Right lobe of liver (tissue), 6 donors: ENCODE data around the gene ABCB4. TPM values are rescaled to one million over a fixed set of nuclear protein-coding genes. Genes with fewer than 3 reads are reported as not detected.
A peak's percentile ranks its signal among the peaks of the same experiment; 100 is the strongest.

ENCODE experiments used
- ATAC-seq, 4 donors: fragments of 200-7000 bp; cut with Tn5 transposase; one replicate each; pipeline ENCODE4 v1.9.1; 2020; ENCODE audit warnings: mild to moderate bottlenecking in 4 of 4, moderate library complexity in 4 of 4
- DNase-seq, 3 donors: peaks; one replicate each; pipeline ENCODE4 v3.0.0-alpha.2; 2020
- H3K27ac ChIP-seq, 3 donors: fragments of 200-600 bp; one replicate each; pipeline ENCODE4 v1.8.0; 2022
- H3K27me3 ChIP-seq, 2 donors: fragments of 200-600 bp; one replicate each; pipeline ENCODE4 v1.8.0; 2022
- H3K36me3 ChIP-seq, 4 donors: fragments of 200-600 bp; sonication (generic) in 1 of 4; one replicate each; pipeline versions ENCODE4 v1.5.1 to v1.8.0; 2017 to 2022; ENCODE audit warnings: control low read depth in 1 of 4
- H3K4me1 ChIP-seq, 4 donors: fragments of 200-600 bp; sonication (generic) in 1 of 4; one replicate each; pipeline versions ENCODE4 v1.5.1 to v1.8.0; 2017 to 2022; ENCODE audit warnings: control low read depth in 1 of 4
- H3K4me3 ChIP-seq, 3 donors: fragments of 200-600 bp; one replicate each; pipeline ENCODE4 v1.8.0; 2022
- H3K9me3 ChIP-seq, 4 donors: fragments of 200-600 bp; sonication (generic) in 1 of 4; one replicate each; pipeline versions ENCODE4 v1.5.1 to v1.8.0; 2017 to 2022; ENCODE audit warnings: control low read depth in 1 of 4
- CTCF ChIP-seq, 4 donors: fragments of 200-600 bp in 3 of 4; fragments of 450-650 bp in 1 of 4; IDR thresholded peaks; one replicate each; pipeline versions ENCODE4 v1.5.1 to v1.8.0; 2016 to 2022; ENCODE audit warnings: antibody characterized with exemption in 4 of 4, mild to moderate bottlenecking in 2 of 4
- POLR2A ChIP-seq: fragments of 450-650 bp; IDR thresholded peaks from one replicate; pipeline ENCODE4 v1.6.1; 2017; ENCODE audit warnings: antibody characterized with exemption, mild to moderate bottlenecking
- WGBS: methylation state at CpG from one replicate; pipeline ENCODE4 v1.1.6; 2018; ENCODE audit warnings: low coverage, low lambda C conversion rate; ENCODE audit not compliant: insufficient coverage; ENCODE audit errors: missing lambda C conversion rate; 5-methylcytosine and 5-hydroxymethylcytosine counted together
- intact Hi-C, 2 donors: fragments of 100-400 bp; cut with DNase I; formaldehyde crosslinking; loops; one replicate each; pipeline versions ENCODE4 v1.11.2 to v1.14.1; 2022
- long read RNA-seq: library from polyadenylated mRNA; unstranded; transcript quantifications from one replicate; pipeline ENCODE4 v2.0.0, GENCODE V29; 2019
- total RNA-seq, 6 experiments: library from RNA; depleted of rRNA in 2 of 6; stranded (reverse); fragments of >200 nt in 2 of 6; fragmentation: NEBNext Ultra II Directional in 3 of 6; extraction: Animal tissue kit (Norgen Biotek cat#: 25700) in 3 of 6; gene quantifications; one replicate each; pipeline versions ENCODE4 v1.1.0 to v1.2.4, GENCODE V29; 2016 to 2023
- donor health status: DM: no; HTN: yes; CAD: no.
- donor health status: DM: no; HTN: no; CAD: no.
- donor health status: DM: no; HTN: no; CAD: no.
- donor health status: DM: no; HTN: yes; CAD: no.
- donor health status: DM: no; HTN: yes; CAD: no.

Gene ABCB4
- 100 to 1,000 TPM in 5 of 6 experiments, 10 to 100 TPM in 1; 57.2 to 189 (median 115) TPM for total RNA-seq
- long read RNA-seq, full-length matches to known transcripts: 2 of 5 reads
- long read RNA-seq, partial matches to known transcripts: 1 of 5 reads
- long read RNA-seq, other reads (novel, unspliced or antisense): 2 of 5 reads

GRCh38 chr7:87475359-87476178 lies at the start of gene ABCB4:
ABCB4 (minus strand) TSS chr7:87475680; CDS start chr7:87475465, 215 bp downstream.
- ATAC-seq: peak; percentile 60 to 87 (median 82)
- DNase-seq: peak; percentile 71 to 82 (median 80)
- WGBS: 1% methylated on average over 13 of the region's 80 CpGs
- no peaks in the 10 kb centered on the region for H3K27me3 ChIP-seq
- intact Hi-C loops: no loop called here
- H3K27ac ChIP-seq: peak within 1 kb of the TSS; percentile 67 to 84 (median 82)
- peak within 1 kb of the TSS; percentile 62 to 79 (median 71) for H3K4me3 ChIP-seq
- TF ChIP-seq CTCF (IDR thresholded peaks at IDR 0.05) (no peak), POLR2A (peak; percentile 91)
- peaks cover 0 to 3% (median 0%) of the 10 kb centered on the region in 4 donors for H3K36me3 ChIP-seq
- H3K9me3 ChIP-seq: no peaks in the 10 kb centered on the region
- peaks cover 0 to 24% (median 9%) of the 10 kb centered on the region in 4 donors for H3K4me1 ChIP-seq

DNA sequence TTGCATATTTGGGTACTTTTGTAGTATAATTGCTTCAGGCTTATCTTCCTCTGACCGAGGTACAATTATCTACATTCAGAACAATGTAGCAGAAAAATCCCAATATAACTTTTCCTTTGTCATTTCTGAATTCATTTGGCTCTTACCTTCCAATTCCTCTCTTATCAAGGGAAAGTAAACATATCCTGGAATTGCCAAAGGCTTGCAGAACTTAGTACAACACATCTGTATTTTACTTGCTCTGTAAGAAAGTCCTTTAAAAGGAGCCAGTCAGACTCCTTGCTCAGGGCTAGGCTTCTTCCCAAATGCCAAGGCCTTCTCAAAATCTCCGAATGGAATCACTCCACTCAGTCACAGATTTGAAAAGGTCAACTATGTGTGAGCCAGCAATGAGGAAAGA lies 43.3 kb upstream of the ABCB4 start:
- Histone ChIP-seq H3K36me3 (peaks cover 0 to 18% (median 4%) of the 10 kb centered on the region in 4 donors), H3K9me3 (no peaks in the 10 kb centered on the region), H3K27me3 (no peaks in the 10 kb centered on the region), H3K4me1 (peaks cover 0 to 7% (median 0%) of the 10 kb centered on the region in 4 donors), H3K27ac (no peak overlapping the region), H3K4me3 (no peak overlapping the region)
- ATAC-seq: peak in 1 of 4 donors; percentile 53
- intact Hi-C loops: no loop called here
- no peak for DNase-seq
- WGBS: 52% methylated on average over 2 of the region's 2 CpGs
- no peak for TF ChIP-seq POLR2A
- TF ChIP-seq CTCF (IDR thresholded peaks at IDR 0.05): no peak

DNA sequence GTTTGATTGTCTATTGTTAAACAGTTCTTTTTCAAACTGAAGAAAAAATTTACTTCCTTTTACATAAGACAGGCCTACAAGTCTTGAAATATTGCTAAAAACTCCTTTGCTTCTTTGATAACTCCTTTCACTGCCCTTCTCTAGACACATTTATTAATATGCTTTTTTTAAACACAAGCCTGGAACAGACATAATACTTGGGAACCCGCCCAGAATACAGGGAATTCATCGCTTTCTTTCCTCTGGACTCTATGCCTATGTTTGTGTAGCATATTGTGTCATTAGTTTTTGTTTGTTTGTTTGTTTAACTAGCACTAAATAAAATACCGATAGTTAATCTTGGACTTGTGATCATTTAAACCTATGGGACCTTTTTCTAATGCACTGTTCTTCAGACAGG lies 42.4 kb upstream of the ABCB4 start:
- Histone ChIP-seq H3K4me3 (no peak overlapping the region), H3K27me3 (no peaks in the 10 kb centered on the region), H3K27ac (no peak overlapping the region), H3K9me3 (no peaks in the 10 kb centered on the region), H3K36me3 (peaks cover 0 to 27% (median 4%) of the 10 kb centered on the region in 4 donors), H3K4me1 (peaks cover 0 to 7% (median 0%) of the 10 kb centered on the region in 4 donors)
- no peak for ATAC-seq
- WGBS: 68% methylated on average over 3 of the region's 3 CpGs
- DNase-seq: no peak
- no peak for TF ChIP-seq CTCF (IDR thresholded peaks at IDR 0.05)
- no peak for TF ChIP-seq POLR2A
- intact Hi-C loops: no loop called here

GRCh38 chr7:87517136-87517815 lies 41.8 kb upstream of the ABCB4 start:
- TF ChIP-seq POLR2A: no peak
- no peak for TF ChIP-seq CTCF (IDR thresholded peaks at IDR 0.05)
- no peak for ATAC-seq
- intact Hi-C loops: no loop called here
- H3K27ac ChIP-seq: no peak overlapping the region
- no peaks in the 10 kb centered on the region for H3K27me3 ChIP-seq
- H3K4me1 ChIP-seq: peaks cover 0 to 7% (median 0%) of the 10 kb centered on the region in 4 donors
- DNase-seq: no peak
- no peaks in the 10 kb centered on the region for H3K9me3 ChIP-seq
- H3K36me3 ChIP-seq: peaks cover 0 to 32% (median 4%) of the 10 kb centered on the region in 4 donors
- 79% methylated on average over 3 of the region's 3 CpGs for WGBS
- no peak overlapping the region for H3K4me3 ChIP-seq
